KBM-7 (cell line): ENCODE data around the gene RAB40C.

Experiments
- DNase-seq: peaks from one replicate; pipeline ENCODE4 v3.0.0-alpha.2; 2015
- in situ Hi-C: fragments of 300-500 bp; cut with MboI; formaldehyde crosslinking; loops from 2 replicates; pipeline ENCODE4 v1.14.3; 2020; ENCODE audit warnings: low sequenced_read_pairs, low pct_unique_long_range_greater_than_20kb, mixed read lengths

Gene RAB40C

DNA sequence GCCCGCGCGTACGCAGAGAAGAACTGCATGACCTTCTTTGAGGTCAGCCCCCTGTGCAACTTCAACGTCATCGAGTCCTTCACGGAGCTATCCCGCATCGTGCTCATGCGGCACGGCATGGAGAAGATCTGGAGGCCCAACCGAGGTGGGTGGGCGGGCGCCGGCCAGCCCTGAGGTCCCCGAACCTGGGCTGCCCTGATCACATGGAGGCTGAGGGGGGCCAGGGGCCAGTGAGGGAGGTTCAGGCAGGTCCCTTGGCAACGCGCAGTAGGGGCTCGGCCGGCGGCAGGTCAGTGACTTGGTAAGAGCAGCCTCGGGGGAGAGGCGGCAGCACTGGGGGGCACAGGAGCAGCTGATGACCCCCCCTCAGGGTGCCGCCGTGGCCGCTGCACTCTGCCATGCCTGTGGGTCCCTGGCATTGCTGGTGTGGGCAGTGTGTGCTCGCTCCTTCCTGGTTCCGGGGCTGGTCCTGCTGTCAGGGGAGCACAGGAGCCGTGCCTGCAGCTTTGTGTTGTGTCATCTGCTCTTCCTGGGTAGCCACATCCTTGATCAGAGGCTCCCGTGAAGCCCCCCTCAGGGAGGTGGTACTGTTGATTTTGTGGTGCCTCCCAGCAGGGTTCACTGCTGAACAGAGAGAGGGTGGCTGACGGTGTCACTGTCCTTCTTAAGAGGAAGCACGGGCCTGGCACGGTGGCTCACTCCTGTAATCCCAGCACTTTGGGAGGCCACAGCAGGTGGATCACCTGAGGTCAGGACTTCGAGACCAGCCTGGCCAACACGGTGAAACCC lies 36.3 kb downstream of the RAB40C start:
- in situ Hi-C loops: no loop called here
- no peak for DNase-seq

DNA sequence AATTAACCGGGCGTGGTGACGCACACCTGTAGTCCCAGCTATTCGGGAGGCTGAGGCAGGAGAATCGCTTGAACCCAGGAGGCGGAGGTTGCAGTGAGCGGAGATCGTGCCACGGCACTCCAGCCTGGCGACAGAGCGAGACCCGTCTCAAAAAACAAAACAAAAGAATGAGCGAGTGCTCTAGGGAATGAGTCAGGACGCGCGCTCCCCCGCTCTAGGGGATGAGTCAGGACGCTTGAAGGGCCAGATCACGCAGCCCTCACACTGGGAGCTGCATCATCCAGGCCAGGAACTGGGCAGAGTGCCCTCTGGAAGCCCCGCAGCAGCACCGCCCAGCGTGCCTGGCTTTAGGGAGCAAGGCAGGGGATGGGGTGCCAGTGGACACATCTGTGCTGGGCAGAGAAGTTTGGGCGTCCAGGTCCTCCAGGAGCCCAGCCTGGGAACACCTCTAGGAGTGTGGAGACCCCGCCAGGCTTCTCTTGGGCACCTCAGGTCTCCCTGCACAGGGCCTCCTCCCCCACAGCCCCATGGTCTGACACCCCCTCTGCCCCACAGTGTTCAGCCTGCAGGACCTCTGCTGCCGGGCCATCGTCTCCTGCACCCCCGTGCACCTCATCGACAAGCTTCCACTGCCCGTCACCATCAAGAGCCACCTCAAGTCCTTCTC lies 37.1 kb downstream of the RAB40C start:
- DNase-seq: no peak
- in situ Hi-C loops: no loop called here

DNA sequence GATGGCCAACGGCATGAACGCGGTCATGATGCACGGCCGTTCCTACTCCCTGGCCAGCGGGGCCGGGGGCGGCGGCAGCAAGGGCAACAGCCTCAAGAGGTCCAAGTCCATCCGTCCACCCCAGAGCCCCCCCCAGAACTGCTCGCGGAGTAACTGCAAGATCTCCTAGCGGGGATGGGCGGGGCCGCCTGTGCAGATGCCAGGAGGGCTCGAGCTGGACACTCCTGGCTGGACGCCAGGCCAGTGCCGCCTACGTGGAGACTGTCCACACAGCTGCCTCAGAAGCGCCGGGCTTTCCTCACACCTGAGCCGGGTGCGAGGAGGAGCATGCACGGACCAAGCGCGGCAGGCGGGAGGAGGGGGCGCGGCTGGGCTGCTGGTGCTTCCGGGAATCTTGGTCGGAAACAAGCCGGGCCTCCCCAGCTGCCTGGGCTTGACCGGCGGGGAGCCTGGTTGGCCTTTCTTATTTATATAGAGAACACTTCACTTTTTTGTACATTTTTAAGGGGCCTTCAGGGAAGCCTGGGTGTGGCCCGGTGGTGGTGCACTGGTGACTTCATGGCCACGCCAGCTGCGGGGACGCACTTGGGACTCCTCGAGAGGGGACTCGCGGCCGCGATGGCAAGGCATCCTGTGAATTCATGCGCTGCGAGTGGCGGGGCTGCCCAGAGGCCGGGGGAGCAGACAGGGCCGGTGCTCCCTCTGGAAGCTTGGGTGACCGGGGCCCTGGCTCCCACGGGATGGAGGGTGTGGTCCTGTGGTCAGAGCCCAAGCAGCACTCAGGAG lies 37.8 kb downstream of the RAB40C start:
- no peak for DNase-seq
- in situ Hi-C loops: no loop called here

DNA sequence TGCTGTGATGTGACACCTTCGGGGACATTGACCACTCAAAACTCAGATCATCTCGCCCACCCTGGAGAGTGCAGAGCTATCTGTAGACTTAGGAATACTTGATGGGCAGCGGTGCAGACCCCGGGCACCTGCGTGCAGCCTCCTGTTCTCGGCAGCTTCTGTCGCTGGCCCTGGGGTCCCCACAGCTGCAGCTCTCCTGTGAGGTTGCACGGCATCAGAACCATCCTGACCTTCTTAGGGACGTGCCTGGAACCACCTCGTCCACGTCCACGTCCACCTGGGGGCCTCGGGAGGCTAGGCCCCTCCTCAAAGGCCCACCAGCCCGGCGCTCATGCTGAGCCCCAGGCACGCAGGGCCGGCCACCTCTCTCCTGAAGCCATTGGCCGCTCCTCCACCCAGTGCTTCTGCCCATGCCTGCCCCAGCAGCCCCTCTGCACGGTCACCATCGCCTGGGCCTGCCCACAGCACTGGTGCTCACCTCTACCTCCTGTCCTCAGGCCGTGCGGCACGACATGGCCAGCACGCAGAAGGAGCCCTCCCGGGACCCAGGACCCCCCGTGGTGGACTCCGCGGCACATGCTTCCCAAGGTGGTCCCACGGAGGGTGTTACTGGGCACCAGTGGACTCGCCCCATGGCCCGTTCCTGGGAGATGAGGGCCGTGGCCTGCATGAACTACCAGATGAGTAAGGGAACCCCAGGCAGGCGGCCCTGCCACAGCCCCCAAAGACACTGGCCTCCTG lies 38.6 kb downstream of the RAB40C start:
- in situ Hi-C loops: no loop called here
- DNase-seq: no peak

DNA sequence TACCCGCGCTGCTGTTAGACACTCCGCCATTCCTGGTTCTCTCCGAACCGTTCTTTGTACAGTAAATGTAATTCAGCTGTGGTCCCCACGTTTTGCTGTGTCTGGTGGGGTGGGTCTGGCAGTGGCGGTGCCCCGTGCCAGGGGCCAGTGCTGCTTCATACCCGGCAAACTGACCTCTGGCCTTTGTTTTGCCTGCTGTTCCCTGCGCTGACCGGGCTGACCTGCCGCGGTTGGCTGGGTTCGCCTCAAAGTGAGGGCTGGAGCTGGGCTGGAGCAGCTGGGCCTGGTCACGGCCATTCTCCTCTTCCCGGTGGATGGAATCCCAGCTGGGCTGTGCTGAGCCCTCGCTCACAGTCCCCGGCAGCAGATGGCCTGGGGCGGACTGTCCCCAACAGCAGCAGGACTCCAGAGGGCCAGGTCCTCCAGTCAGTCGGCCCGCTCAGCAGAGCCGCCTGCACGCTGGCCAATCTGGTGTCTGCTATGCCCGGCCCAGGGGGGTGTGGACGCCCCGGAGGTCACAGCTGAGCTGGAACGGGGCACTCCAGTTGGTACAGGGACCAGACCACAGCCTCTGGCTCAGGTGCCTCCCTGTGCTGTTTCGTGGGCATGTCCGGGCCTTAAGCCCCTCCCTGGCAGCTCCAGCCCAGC lies 39.4 kb downstream of the RAB40C start:
- in situ Hi-C loops: no loop called here

DNA sequence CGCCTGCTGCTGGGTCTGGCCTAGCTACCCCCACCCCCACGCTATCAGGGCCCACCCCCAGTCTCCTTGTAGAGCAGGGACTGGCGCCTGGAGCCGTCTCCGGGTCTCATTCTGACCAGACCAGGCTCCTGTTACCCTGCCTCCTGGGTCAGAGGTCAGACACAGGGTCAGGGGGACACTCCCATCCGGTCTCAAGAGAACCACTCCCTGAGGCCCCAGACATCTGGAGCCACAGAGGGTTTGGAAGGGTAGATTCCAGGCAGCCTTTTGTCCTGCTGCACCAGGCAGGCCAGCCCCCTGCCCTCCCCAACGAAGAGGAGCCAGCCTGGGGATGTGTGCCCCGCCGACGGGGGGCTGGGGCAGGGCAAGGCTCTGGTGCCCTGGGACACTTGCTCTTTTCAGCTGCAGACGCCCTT lies 40.0 kb downstream of the RAB40C start:
- no peak for DNase-seq
- in situ Hi-C loops: no loop called here

More for the DNA sequence above, 39.4 kb downstream of the RAB40C start:
- no peak for DNase-seq

DNA sequence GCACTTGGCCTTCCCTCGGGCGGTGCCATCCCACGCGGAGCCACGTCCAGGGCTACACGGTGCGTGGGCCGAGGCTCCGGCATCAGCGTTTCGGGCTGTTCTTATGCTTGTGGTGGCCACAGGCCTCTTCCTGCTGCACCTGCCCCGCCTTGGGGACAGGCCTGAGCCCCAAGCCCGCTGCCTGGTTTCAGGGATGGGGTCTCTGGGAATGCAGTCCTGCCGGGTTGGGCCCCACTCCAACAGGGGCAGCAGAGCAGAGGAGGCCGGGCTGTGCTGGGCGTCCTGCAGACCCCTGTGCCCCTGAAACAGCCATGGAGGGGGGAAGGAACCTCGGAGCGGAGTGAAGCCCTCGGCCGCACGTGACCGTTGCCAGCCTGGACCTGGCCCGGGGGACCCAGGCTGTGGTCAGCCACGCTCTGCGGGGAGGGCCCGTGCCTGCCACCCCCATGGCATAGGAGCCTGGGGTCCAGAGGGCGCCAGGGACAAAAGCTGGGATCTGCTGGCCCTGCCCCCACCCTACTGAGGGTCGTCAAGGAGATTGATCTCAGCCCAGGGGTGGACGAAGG lies 40.5 kb downstream of the RAB40C start:
- in situ Hi-C loops: no loop called here
- no peak for DNase-seq

DNA sequence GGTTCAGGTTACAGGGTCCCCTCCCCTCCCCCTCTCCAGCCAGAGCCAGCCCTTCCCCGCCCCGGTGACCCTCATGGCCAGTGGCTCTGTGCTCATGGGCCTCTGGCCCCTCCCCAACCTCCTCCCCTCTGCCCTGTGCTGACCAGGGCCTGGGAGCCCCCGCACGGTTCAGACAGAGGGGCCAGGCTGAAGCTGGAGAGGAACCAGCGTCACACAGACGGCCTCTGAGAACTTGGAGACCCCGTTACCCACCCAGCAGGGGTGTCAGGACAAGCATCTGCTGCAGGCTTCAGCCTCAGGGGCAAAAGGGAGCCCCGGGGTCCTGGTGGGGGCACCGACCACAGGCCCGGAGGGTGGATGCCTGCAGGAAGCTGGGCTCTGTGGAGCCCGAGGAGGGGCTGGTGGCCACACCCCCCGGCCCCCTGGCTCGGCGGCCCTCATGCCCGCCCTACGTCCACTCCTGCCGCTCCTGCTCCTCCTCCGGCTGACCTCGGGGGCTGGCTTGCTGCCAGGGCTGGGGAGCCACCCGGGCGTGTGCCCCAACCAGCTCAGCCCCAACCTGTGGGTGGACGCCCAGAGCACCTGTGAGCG lies 41.0 kb downstream of the RAB40C start, which contains the start of gene WFIKKN1:
WFIKKN1 (plus strand) TSS at position 171 of the 591 bp plus-strand sequence; CDS start at position 440, 269 bp downstream.
- in situ Hi-C loops: no loop called here
- DNase-seq: no peak

DNA sequence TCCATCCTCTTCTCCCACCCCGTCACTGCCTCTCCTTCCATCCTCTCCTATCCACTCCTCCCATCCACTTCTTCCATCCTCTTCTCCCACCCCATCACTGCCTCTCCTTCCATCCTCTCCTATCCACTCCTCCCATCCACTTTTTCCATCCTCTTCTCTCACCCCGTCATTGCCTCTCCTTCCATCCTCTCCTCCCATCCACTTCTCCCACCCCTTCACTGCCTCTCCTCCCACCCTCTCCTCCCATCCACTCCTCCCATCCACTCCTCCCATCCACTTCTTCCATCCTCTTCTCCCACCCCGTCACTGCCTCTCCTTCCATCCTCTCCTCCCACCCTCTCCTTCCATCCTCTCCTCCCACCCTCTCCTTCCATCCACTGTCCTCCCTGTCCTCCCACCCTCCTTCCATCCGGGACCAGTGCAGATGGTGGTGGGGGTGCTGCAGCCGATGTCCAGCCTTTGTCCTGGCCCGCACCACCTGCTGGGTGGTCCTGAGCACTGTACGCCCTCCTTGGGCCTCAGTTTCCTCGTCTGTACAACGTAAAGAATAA lies 42.0 kb downstream of the RAB40C start:
- DNase-seq: no peak
- in situ Hi-C loops: no loop called here

DNA sequence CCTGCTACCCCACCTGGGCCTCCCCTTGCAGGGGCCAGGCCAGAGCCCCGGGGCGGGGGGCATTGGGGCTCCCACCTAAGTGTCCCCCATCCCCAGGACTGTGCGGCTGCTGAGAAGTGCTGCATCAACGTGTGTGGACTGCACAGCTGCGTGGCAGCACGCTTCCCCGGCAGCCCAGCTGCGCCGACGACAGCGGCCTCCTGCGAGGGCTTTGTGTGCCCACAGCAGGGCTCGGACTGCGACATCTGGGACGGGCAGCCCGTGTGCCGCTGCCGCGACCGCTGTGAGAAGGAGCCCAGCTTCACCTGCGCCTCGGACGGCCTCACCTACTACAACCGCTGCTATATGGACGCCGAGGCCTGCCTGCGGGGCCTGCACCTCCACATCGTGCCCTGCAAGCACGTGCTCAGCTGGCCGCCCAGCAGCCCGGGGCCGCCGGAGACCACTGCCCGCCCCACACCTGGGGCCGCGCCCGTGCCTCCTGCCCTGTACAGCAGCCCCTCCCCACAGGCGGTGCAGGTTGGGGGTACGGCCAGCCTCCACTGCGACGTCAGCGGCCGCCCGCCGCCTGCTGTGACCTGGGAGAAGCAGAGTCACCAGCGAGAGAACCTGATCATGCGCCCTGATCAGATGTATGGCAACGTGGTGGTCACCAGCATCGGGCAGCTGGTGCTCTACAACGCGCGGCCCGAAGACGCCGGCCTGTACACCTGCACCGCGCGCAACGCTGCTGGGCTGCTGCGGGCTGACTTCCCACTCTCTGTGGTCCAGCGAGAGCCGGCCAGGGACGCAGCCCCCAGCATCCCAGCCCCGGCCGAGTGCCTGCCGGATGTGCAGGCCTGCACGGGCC lies 42.8 kb downstream of the RAB40C start:
- in situ Hi-C loops: no loop called here
- DNase-seq: no peak

DNA sequence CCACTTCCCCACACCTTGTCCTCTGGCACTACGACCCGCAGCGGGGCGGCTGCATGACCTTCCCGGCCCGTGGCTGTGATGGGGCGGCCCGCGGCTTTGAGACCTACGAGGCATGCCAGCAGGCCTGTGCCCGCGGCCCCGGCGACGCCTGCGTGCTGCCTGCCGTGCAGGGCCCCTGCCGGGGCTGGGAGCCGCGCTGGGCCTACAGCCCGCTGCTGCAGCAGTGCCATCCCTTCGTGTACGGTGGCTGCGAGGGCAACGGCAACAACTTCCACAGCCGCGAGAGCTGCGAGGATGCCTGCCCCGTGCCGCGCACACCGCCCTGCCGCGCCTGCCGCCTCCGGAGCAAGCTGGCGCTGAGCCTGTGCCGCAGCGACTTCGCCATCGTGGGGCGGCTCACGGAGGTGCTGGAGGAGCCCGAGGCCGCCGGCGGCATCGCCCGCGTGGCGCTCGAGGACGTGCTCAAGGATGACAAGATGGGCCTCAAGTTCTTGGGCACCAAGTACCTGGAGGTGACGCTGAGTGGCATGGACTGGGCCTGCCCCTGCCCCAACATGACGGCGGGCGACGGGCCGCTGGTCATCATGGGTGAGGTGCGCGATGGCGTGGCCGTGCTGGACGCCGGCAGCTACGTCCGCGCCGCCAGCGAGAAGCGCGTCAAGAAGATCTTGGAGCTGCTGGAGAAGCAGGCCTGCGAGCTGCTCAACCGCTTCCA lies 43.6 kb downstream of the RAB40C start:
- in situ Hi-C loops: no loop called here
- no peak for DNase-seq

DNA sequence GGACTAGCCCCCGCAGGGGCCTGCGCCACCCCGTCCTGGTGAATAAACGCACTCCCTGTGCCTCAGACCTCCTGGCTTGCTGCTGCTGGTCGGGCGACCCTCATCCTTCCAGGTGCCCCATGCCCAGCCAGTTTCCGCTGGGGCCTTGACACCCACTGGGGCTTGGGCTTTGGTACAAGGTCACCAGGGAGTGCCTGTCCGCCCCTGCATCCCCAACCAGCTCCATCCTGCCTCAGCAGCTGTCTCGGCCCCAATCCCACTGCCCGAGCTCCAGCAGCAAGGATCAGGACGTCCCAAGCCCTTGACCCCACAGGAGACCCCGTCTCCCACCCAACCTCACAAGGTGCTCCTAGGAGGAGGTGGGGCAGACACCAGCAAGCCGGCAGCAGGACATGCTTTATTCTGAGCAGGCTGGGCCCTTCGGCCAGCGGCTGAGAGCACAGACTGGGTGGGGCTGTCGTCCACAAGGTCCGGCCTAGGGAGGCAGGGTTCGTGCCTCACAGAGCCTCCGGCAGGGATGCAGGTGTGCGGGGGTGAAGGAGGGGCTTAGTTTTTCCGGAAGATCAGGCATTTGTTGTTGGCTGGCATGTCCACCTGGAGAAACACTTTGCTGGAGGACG lies 44.3 kb downstream of the RAB40C start:
- in situ Hi-C loops: no loop called here
- DNase-seq: no peak

DNA sequence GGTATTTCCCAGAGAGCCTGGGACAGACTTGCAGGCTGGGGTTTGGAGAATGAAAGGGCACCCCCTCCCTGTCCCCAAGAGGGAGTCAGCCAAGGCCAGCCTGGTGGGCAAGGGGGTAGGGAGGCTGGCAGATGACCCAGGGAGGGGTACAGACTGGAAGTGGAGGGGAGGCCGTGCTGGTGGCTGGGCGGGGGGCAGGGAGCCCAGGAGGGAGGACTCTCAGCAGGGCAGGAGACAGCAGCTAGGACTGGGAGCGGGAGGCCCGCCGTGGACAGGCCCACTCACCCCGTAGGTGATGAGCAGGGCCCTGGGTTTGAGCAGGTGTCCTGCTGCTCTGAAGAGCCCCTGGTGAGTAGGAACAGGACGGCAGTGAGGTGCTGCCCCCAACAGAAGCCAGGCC lies 45.1 kb downstream of the RAB40C start:
- DNase-seq: no peak
- in situ Hi-C loops: no loop called here

DNA sequence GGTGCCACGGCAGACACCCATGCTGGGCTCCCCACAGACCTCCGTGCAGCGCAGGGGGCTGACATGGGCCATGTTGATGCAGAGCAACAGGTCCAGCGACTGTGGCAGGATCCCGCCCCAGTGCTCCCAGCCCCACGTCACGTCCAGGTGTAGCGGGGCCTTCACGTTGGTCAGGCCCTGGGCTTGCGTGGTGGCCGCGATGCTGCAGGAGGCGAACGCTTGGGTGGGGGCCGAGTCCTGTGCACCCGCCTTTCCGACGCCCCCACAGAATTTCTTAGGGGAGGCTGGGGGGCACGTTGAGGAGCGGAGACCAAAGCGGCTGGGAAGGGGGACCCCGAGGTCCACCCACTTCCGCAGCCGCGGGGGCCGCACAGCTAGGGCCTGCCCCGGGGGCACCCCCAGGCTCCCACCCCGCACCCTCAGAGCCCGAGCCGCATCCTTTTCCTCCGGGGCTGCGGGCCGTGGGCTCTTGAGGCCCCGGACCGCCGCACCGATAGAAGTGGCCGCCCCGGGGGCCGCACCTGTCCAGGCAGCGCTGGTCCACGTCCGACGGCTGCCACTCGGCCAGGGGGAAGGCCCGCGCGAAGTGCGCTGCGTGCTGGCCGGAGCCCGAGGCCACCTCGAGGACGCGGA lies 45.8 kb downstream of the RAB40C start:
- in situ Hi-C loops: no loop called here
- no peak for DNase-seq

DNA sequence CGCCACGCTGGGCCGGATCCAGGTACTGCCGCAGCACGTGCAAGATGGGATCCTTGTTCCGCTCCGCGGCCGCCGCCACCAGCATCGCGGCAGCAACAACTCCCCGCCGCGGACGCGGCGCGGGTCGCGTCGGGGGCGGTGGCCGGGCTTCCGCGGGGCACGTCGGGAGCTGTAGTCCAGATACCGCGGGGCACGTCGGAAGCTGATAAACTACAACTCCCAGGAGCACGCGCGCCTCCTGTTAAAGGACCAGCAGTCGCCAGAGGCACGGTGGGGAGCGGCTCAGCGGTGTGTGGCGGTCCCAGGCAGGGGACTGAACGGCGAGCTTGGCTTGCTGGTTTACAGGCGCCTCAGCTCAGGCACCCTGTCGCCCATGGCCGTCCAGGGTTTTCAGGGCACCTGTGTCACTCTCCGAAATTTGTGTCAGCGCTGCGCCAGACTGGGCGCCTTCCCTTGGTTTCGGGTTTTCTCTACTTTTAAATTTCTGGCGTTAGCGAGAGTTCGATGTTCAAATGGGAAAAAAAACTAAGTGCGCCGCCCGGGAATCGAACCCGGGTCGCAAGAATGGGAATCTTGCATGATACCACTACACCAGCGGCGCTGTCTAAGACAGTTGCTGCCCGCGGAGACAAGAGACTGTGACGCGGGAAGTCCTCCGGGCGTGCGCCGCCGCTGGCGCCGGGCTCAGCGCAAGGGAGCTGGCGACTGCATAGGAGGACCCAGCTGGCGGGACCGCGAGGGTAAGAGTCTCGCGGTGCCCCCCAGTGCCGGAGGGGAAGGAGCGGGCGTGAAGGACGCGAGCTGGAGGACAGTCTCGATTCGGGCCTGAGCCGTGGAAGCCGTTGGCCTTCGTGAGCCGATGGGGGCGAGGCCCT lies 46.6 kb downstream of the RAB40C start, which contains the start of gene METTL26:
METTL26 (minus strand) TSS at position 100 of the 875 bp plus-strand sequence; CDS start at position 85, 15 bp downstream.
- in situ Hi-C loops: no loop called here
- peak; percentile 96 for DNase-seq
